Right forelimb (tissue), 1 donor: ENCODE data around the gene CCDC77.

Source experiments
- DNase-seq: peaks from one replicate; pipeline ENCODE4 v3.0.0-alpha.2; 2018

CCDC77 gene

DNA sequence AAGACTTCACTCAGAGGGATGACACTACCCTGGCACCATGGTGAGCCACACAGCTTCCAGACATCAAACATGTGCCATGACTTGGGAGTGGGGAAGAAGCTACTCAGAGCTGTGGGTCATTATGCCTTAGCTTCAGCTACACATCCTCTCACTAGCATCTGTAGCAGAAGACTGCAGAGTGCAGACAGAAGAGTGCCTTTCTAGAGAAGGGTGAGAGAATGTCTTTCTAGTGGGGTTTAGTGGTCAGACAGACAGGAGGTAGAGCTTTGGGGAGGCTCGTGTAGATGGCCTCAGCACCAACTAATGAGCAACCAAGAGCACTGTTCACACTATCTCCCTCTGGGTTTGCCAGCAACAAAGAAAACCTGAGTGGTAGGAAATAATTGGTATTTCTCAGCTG lies 53.4 kb downstream of the CCDC77 start:
- no peak for DNase-seq

DNA sequence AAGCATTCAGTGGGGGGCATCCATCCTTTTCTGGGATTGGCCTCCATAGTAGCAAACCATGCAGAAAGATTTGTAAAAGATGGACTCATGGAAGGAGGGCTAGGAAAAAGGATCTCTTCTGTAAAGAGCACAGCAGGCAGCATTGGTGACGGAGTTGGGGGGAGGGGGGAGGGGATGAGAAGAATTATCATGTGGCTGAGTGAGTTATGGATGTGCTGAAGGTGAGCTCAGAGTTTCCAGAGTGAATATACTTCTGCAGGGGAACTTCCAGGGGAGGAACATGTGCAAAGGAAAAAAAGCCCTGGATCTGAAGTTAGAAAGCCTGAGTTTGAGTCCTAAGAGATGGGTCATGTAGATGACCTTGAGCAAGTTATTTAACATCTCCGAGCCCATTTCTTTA lies 54.4 kb downstream of the CCDC77 start:
- DNase-seq: no peak

DNA sequence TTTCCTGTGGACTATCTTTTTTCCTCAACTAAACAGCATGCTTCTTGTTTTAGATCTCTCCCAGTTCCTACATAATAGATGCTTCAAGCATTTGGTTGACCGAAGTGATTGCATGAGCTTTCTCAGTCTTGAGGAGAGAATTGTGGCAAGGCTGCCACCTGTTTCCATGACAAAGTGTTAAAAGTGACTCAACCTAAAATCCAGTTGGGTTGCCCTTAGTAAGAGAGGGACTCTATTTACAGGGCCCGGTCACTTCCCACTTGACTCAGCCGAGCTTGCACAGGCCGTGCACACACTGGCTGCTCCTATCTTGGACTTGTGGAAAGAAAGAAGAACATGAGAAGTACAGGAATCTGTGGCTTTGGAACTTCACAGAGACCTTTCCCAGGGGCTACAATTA lies 56.2 kb downstream of the CCDC77 start:
- DNase-seq: no peak

DNA sequence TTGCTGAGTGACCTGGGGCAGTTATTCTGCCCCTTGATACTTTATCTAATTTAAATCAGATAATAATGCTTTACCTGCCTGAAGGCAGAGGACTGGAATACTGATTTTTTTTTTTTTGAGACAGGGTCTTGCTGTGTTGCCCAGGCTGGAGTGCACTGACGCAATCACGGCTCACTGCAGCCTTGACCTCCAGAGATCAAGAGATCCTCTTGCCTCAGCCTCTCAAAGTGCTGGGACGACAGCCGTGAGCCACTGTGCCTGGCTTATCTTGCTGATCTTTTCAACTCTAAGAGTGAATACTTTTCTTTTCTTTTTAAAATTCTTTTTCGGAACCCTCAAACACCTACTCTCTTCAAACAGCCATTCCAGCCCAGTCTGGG lies 57.6 kb downstream of the CCDC77 start:
- no peak for DNase-seq

DNA sequence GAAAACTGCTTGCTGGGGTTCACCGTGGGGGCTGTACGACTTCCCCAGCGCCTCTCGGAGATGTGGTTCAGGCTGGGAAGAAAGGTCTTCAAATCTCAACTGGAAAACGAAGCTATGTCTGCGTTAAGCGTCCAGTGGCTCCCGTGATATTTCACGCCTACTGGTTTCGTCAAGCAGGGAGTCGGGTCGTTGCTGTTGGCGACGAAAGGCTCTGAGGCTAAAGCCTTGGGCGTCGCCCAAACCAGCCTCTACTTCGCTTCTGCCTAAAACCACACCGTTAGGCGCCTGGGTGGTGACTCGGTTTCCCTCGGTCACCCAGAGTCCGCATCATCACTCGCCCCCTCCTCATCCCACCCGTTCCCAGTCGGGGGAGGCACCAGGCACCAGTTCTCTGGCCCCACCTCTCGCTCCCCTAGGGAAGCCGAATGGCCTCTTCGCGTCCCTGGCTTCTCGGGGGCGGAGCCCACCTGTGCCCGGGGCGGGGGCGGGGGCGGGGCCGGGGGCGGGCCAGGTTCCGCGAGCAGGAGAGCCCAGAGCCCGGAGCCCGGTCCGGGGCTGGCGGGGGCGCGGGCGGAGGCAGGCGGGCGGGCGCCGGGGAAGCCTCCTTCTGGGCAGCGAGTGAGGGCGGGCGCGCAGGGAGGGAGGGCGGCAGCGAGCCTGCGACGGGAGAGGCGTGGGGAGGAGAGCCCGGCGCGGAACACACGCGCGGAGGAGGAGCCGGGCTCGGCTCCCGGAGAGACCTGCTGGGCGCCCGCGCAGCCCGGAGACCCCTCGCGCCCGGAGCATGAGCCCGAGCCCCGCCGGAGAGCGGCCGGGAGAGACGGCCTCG lies 58.2 kb downstream of the CCDC77 start, which contains the start of gene B4GALNT3:
B4GALNT3 (plus strand) TSS at position 510 of the 829 bp plus-strand sequence. CDS start 438 bp downstream, outside the sequence.
- DNase-seq: peak; percentile 80

DNA sequence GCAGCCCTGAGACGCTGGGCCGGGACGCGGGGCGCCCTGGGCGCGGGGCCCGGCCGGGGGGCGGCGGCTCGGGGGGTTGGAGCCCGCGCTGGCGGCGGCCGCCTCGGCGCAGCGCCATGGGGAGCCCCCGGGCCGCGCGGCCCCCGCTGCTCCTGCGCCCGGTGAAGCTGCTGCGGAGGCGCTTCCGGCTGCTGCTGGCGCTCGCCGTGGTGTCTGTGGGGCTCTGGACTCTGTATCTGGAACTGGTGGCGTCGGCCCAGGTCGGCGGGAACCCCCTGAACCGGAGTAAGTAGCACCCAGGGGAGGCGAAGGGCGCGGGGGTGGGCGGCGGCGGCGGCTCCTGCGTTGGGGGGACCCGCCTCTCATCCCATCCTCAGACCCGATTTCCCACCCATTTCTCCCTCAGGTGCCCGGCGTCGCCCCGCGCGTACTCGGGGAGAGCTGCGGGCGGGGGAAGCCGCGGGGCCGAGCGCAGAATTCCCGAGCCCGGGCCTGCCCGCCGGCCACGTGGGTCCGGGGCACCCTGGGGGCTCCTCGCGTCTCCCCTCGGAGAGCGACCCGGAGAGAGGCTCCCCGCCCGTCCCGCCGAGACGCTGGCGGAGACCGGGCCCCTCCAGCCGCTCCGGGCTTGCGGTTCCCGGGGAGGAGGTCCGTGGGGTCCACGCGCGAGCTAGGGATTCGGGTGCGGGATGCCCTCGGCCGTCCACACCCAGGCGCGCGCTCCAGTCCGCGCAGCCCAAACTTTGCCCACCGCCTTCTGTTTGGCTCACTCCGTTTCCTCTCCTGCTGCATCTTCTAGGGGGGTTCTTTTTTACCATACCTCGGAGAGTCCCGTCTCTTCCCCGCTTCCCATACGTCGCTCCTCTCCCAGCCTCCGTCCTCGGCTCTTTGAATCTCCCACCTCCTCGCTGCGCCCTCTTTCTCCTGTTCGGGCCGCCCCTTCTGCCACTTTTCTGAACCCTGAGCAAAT lies 59.1 kb downstream of the CCDC77 start:
- DNase-seq: peak; percentile 60

DNA sequence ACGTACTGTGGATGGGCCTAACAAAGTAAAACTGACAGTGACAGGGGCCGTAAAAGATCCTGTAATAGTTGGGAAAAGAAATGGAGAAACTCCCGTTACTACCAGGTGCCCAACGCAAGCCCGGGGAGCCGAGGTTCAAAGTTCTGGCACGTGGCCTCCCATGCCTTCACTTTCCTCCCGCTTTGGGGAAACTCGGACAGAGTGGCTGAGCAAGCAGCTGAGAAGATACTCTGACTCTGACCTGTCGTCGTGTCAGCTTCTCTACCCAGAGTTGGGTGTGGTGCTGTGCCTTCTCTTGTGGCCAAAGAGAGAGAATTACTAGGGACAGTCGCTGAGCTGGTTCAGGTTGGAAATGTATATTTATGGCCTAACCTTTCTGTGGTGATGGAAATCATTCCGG lies 60.0 kb downstream of the CCDC77 start:
- no peak for DNase-seq

DNA sequence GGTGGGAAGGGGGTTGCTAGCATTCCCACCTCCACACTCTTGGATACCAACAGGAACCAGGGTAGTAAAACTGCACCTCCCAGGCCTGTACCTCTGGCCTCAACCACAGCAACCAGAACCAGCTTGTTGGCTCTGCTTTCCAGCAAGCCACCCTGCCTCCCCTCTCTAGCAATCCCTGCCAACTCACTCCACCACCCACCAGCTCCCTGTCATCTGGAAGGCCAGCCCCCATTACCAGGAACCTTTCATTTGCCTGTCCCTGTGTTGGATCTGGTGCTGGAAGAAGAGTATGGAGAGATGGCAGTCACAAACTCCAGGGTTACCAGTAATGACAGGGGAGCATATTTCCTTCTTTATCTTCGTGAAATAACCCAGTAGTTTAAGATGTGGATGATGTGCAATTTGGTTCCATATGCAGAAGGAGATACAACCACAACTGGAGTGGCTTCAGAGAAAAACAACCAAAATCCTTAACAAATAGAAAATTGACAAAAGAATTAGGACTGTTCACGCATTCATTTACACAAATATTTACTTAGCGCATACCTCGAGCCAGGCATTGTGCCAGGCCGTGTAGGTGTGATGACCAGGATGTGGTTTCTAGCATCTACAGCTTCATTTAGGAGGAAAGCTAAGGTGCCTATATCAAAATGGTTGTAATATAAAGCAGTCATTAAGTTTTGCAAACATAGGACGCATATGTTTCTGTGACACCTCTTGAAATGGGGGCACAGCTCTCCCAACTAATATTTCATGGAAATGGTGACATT lies 61.7 kb downstream of the CCDC77 start:
- no peak for DNase-seq

- no peak for DNase-seq
These were observed 63.2 kb downstream of the CCDC77 start for GRCh38 chr12:464484-465267.

DNA sequence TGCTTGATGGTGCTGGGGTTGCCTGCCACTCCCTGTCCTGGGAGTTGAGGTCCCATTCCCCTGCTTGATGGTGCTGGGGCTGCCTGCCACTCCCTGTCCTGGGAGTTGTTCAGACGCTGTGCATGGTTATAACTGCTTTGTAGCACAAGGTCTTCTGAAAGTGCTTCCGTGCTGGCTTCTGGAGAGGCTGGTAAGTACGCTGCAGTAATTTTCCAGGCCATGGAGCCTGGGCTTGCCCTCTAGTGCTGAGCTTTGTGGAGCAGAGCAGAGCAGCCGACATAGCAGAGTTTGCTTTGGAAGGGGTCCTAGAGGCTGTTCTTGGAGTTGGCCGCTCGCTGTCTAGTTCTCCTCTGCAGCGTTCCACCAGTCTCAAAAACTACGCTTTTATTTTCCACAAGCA lies 64.6 kb downstream of the CCDC77 start:
- DNase-seq: no peak

GRCh38 chr12:466762-467161 lies 65.3 kb downstream of the CCDC77 start:
- no peak for DNase-seq

DNA sequence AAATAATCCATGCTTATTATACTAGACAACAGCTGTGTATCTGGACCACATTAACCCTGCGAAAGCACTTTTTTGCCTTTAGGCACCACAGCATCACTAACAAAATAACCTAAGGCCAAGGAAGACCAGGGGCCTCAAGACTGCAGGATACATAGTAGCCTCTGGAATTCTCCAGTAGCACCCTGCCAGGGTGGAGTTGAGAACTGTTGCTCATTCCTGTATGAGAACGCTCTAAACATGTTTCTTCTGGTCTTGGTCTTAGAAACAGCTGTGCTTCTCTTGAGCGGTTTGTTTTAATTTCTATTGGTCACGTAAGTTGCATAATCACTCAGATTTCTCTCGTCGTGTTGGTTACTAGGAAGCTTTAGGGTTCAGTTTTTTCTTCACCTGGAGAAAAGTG lies 66.1 kb downstream of the CCDC77 start:
- no peak for DNase-seq

- DNase-seq: no peak
These were observed 67.4 kb downstream of the CCDC77 start for GRCh38 chr12:468671-469389.

- no peak for DNase-seq
These were observed 68.7 kb downstream of the CCDC77 start for GRCh38 chr12:470133-470532.

- DNase-seq: no peak
These were observed 71.8 kb downstream of the CCDC77 start for GRCh38 chr12:473198-473597.

GRCh38 chr12:473863-474577 lies 72.6 kb downstream of the CCDC77 start:
- no peak for DNase-seq

GRCh38 chr12:475286-475685 lies 73.8 kb downstream of the CCDC77 start:
- DNase-seq: no peak

- DNase-seq: no peak
These were observed 77.7 kb downstream of the CCDC77 start for GRCh38 chr12:479161-479560.

DNA sequence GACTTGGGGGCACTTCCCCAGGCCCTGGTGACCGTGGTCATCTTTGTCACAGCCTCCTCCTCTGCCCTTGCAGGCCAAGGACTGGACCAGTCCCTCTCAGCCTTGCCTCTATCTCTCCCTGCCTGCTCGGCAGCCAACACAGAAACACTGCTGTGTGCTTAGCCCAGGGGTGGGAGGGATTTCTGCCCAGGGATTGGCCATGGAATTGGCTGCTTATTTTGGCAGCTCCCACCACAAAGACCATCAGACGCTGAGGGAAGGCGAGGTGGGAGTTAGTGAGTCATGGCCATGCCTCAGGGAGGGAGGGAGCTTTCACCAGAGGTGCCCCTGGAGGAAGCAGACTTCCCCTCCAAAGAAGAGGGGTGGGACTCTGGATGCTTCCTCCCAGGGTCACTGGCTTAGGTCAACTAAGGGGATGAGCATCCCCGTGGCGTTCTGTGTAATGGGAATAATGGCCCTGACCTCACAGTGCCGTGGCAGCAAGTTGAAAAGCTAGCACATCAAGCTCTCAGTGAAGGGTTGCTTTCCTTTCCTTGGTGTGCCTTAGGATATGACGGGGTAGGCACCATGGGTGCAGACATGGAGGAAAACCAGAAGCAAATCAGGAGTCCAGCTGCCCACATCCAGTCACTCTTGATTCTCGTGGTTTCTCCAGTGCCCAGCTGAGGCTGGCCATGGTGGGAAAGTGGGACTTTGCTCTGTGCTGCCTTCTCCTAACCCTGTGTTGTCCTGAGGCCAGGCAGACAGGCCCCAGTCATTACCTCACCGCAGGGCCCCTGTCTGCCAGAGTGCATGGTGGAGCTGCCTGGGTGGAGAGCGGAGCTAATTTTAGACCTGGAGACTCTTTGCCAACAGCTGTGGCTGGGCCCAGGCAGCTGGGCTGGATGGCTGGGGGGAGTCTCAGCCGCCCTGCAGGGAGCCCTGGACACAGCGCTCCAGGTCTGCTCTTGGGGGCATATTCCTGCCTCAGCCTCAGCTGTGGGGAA lies 79.7 kb downstream of the CCDC77 start:
- peak; percentile 79 for DNase-seq
